HepG2 (cell line): ENCODE results near the gene NXPH4. TPM values are rescaled to one million over a fixed set of nuclear protein-coding genes. Genes with fewer than 3 reads are reported as not detected.
A peak's percentile ranks its signal among the peaks of the same experiment; 100 is the strongest.

ENCODE experiments used
- ARID5B ChIP-seq: IDR thresholded peaks from 2 replicates; pipeline ENCODE4 v1.4.0; 2020; ENCODE audit warnings: mild to moderate bottlenecking, missing genetic modification reagents
- ARNTL ChIP-seq: sonication (generic); formaldehyde crosslinking; IDR thresholded peaks from 2 replicates; pipeline ENCODE4 v1.4.0; 2020; ENCODE audit warnings: mild to moderate bottlenecking, missing genetic modification reagents
- CBX2 ChIP-seq, 2 experiments: fragments of 200-600 bp in 1 of 2; sonication (generic); formaldehyde crosslinking in 1 of 2; IDR thresholded peaks; 2 replicates each; pipeline versions ENCODE4 v1.7.0 to v1.8.1; 2018 to 2022; ENCODE audit warnings: low read depth in 2 of 2, low read length in 1 of 2, mild to moderate bottlenecking in 1 of 2, missing genetic modification reagents in 1 of 2
- DZIP1 ChIP-seq: sonication (generic); formaldehyde crosslinking; IDR thresholded peaks from 2 replicates; pipeline ENCODE4 v1.5.0; 2020; ENCODE audit warnings: mild to moderate bottlenecking, missing genetic modification reagents
- MYC ChIP-seq: sonication (generic); formaldehyde crosslinking; IDR thresholded peaks from 2 replicates; pipeline ENCODE4 v1.9.0; 2021; ENCODE audit warnings: missing genetic modification reagents, borderline replicate concordance
- NFE2L1 ChIP-seq: sonication (generic); formaldehyde crosslinking; IDR thresholded peaks from 2 replicates; pipeline ENCODE4 v1.4.0; 2020; ENCODE audit warnings: missing genetic modification reagents, mild to moderate bottlenecking, borderline replicate concordance
- PATZ1 ChIP-seq: sonication (generic); formaldehyde crosslinking; IDR thresholded peaks from 2 replicates; pipeline ENCODE4 v1.4.0; 2020; ENCODE audit warnings: missing genetic modification reagents
- PREB ChIP-seq: sonication (generic); formaldehyde crosslinking; IDR thresholded peaks from 2 replicates; pipeline ENCODE4 v1.4.0; 2020; ENCODE audit warnings: missing genetic modification reagents
- TARDBP ChIP-seq: sonication (generic); formaldehyde crosslinking; IDR thresholded peaks from 2 replicates; pipeline ENCODE4 v1.8.0; 2022; ENCODE audit warnings: mild to moderate bottlenecking, missing genetic modification reagents
- ZNF333 ChIP-seq: sonication (generic); formaldehyde crosslinking; IDR thresholded peaks from 2 replicates; pipeline ENCODE4 v1.4.0; 2020; ENCODE audit warnings: mild to moderate bottlenecking, missing genetic modification reagents, borderline replicate concordance
- ZNF546 ChIP-seq: sonication (generic); formaldehyde crosslinking; conservative IDR thresholded peaks from 2 replicates; pipeline ENCODE4 v1.8.1; 2023; ENCODE audit warnings: mild to moderate bottlenecking, missing genetic modification reagents
- ZNF556 ChIP-seq: sonication (generic); formaldehyde crosslinking; IDR thresholded peaks from 2 replicates; pipeline ENCODE4 v1.4.0; 2020; ENCODE audit warnings: mild to moderate bottlenecking, missing genetic modification reagents, borderline replicate concordance
- ZNF687 ChIP-seq: sonication (generic); formaldehyde crosslinking; IDR thresholded peaks from 2 replicates; pipeline ENCODE4 v1.5.1; 2020; ENCODE audit warnings: mild to moderate bottlenecking, missing genetic modification reagents, moderate library complexity
- polyA plus RNA-seq, 8 experiments: library from polyadenylated mRNA; depleted of rRNA in 3 of 8; stranded (reverse) in 7 of 8; unstranded in 1 of 8; fragments of >200 nt; fragmentation: Illumina TruSeq in 4 of 8; extraction: Trizol in 4 of 8; gene quantifications; 2 replicates each; pipeline versions ENCODE4 v1.2.1 to v1.2.3, GENCODE V29; 2011 to 2016; ENCODE audit warnings: low read depth in 4 of 8, missing spikeins in 1 of 8, mixed read lengths in 1 of 8; ENCODE audit not compliant: insufficient read depth in 1 of 8
- total RNA-seq, 5 experiments: library from RNA; depleted of rRNA; stranded (reverse); fragments of >200 nt; fragmentation: Illumina TruSeq; extraction: Trizol; gene quantifications; 2 replicates each; pipeline ENCODE4 v1.2.3, GENCODE V29; 2016; ENCODE audit warnings: low read depth in 1 of 5

The NXPH4 gene
- total and polyA plus RNA-seq, 2 of the 13 experiments (the other 11 are each of a cell fraction or from before 2014, with no cell fraction given), result 0.13 TPM; not detected in 1

GRCh38 chr12:57229634-57230380 is 13.2 kb downstream of the NXPH4 start, which contains the start of gene SHMT2 (continued):
- TF ChIP-seq NFE2L1 (CRISPR knock-in tag) (no peak), TARDBP (CRISPR knock-in tag) (no peak), PATZ1 (CRISPR knock-in tag) (peak; percentile 71; the same call in 1 of the 2 replicates), ZNF687 (CRISPR knock-in tag) (peak; percentile 97), MYC (peak; percentile 75), ARID5B (CRISPR knock-in tag) (0 out of 2 replicates have a peak, but pooled peaks have one; percentile 19), ARNTL (CRISPR knock-in tag) (peak; percentile 90), ZNF546 (CRISPR knock-in tag) (no peak), ZNF556 (CRISPR knock-in tag) (no peak), PREB (0 out of 2 replicates have a peak, but pooled peaks have one; percentile 27), DZIP1 (CRISPR knock-in tag) (no peak), CBX2 (IDR thresholded peaks at IDR 0.05; ENCODE audit: low read depth, low read length) (no peak), CBX2 (CRISPR knock-in tag; IDR thresholded peaks at IDR 0.05; ENCODE audit: low read depth) (no peak; the same call in 1 of the 2 replicates), ZNF333 (no peak)
